Measurements from ENCODE around the gene RUFY1.
"Not testable (repeated sequence)": the region's sequence is repeated elsewhere in the genome, so short reads cannot be mapped to it uniquely, and the experiment has no call there.

RUFY1 gene

GRCh38 chr5:179534431-179534830 is 15.9 kb upstream of the RUFY1 start:
- DNase-seq (ENCODE audit: low read depth in 2 of 2): no peak

GRCh38 chr5:179536676-179537075 is 13.7 kb upstream of the RUFY1 start:
- no peak for DNase-seq (ENCODE audit: low read depth in 2 of 2)

GRCh38 chr5:179542170-179542569 is 8.2 kb upstream of the RUFY1 start:
- DNase-seq (ENCODE audit: low read depth in 2 of 2): no peak

GRCh38 chr5:179543275-179543674 is 7.1 kb upstream of the RUFY1 start:
- not testable (repeated sequence) for DNase-seq (ENCODE audit: low read depth in 2 of 2)

- DNase-seq (ENCODE audit: low read depth in 2 of 2): no peak
These were observed 2.7 kb downstream of the RUFY1 start for GRCh38 chr5:179553006-179553405.

- DNase-seq (ENCODE audit: low read depth in 2 of 2): no peak
These were observed 3.5 kb downstream of the RUFY1 start for GRCh38 chr5:179553875-179554274.

GRCh38 chr5:179554981-179555380 is 4.6 kb downstream of the RUFY1 start:
- DNase-seq (ENCODE audit: low read depth in 2 of 2): no peak

- not testable (repeated sequence) for DNase-seq (ENCODE audit: low read depth in 2 of 2)
These were observed 8.0 kb downstream of the RUFY1 start for GRCh38 chr5:179558261-179558799.

GRCh38 chr5:179558932-179559283 is 8.6 kb downstream of the RUFY1 start:
- no peak for DNase-seq (ENCODE audit: low read depth in 2 of 2)

- DNase-seq (ENCODE audit: low read depth in 2 of 2): peak; percentile 78 to 89
These were observed 9.2 kb downstream of the RUFY1 start for GRCh38 chr5:179559284-179560252.

- no peak for DNase-seq (ENCODE audit: low read depth in 2 of 2)
These were observed 14.2 kb downstream of the RUFY1 start for GRCh38 chr5:179564526-179564925.

- DNase-seq (ENCODE audit: low read depth in 2 of 2): no peak
These were observed 18.4 kb downstream of the RUFY1 start for GRCh38 chr5:179568721-179569120.

GRCh38 chr5:179572386-179572785 is 22.0 kb downstream of the RUFY1 start:
- no peak for DNase-seq (ENCODE audit: low read depth in 2 of 2)

- no peak for DNase-seq (ENCODE audit: low read depth in 2 of 2)
These were observed 27.1 kb downstream of the RUFY1 start for GRCh38 chr5:179577286-179577960.

GRCh38 chr5:179585941-179586401 is 35.6 kb downstream of the RUFY1 start:
- no peak for DNase-seq (ENCODE audit: low read depth in 2 of 2)

GRCh38 chr5:179588166-179588565 is 37.8 kb downstream of the RUFY1 start:
- no peak for DNase-seq (ENCODE audit: low read depth in 2 of 2)

GRCh38 chr5:179595916-179596315 is 45.6 kb downstream of the RUFY1 start:
- DNase-seq (ENCODE audit: low read depth in 2 of 2): no peak

- no peak for DNase-seq (ENCODE audit: low read depth in 2 of 2)
These were observed 46.1 kb downstream of the RUFY1 start for GRCh38 chr5:179596421-179596820.

GRCh38 chr5:179599100-179599499 is 48.7 kb downstream of the RUFY1 start:
- DNase-seq (ENCODE audit: low read depth in 2 of 2): no peak

GRCh38 chr5:179599566-179599965 is 49.2 kb downstream of the RUFY1 start:
- no peak for DNase-seq (ENCODE audit: low read depth in 2 of 2)

- no peak for DNase-seq (ENCODE audit: low read depth in 2 of 2)
These were observed 49.6 kb downstream of the RUFY1 start for GRCh38 chr5:179599973-179600372.

GRCh38 chr5:179601871-179602625 is 51.7 kb downstream of the RUFY1 start:
- DNase-seq (ENCODE audit: low read depth in 2 of 2): no peak

All from stimulated activated CD8-positive, alpha-beta memory T cell treated with anti-CD3 and anti-CD28 coated beads, Interleukin-15, amount 100 ng/mL, for 48 hours (primary cell).